Activated naive CD4-positive, alpha-beta T cell treated with anti-CD3 and anti-CD28 coated beads, Interleukin-2, amount 50 U/mL, for 24 hours (primary cell): ENCODE data around the gene RIC8B.
"Not testable (repeated sequence)": the region's sequence is repeated elsewhere in the genome, so short reads cannot be mapped to it uniquely, and the experiment has no call there.

Experiments
- H3K27ac Mint-ChIP-seq: one replicate; pipeline ENCODE4 v1.8.0; 2021; ENCODE audit warnings: mild to moderate bottlenecking, mixed read lengths
- H3K27me3 Mint-ChIP-seq: one replicate; pipeline ENCODE4 v1.8.0; 2021; ENCODE audit warnings: mixed read lengths
- H3K36me3 Mint-ChIP-seq: one replicate; pipeline ENCODE4 v1.8.0; 2021; ENCODE audit warnings: mixed read lengths
- H3K4me1 Mint-ChIP-seq: one replicate; pipeline ENCODE4 v1.8.0; 2021; ENCODE audit warnings: mixed read lengths
- H3K4me3 Mint-ChIP-seq: one replicate; pipeline ENCODE4 v1.8.0; 2021; ENCODE audit warnings: mild to moderate bottlenecking, mixed read lengths
- H3K9me3 Mint-ChIP-seq: one replicate; pipeline ENCODE4 v1.8.0; 2021; ENCODE audit warnings: mixed read lengths

The RIC8B gene

GRCh38 chr12:106913456-106913855, 139.0 kb downstream of the RIC8B start:
- no peaks in the 10 kb centered on the region for H3K36me3 Mint-ChIP-seq
- H3K4me3 Mint-ChIP-seq = no peak overlapping the region
- H3K9me3 Mint-ChIP-seq = no peaks in the 10 kb centered on the region
- H3K27ac Mint-ChIP-seq = no peak overlapping the region
- peaks cover 20% of the 10 kb centered on the region for H3K4me1 Mint-ChIP-seq
- peaks cover under 1% of the 10 kb centered on the region for H3K27me3 Mint-ChIP-seq

GRCh38 chr12:106914796-106915634, 140.5 kb downstream of the RIC8B start:
- H3K4me1 Mint-ChIP-seq = peaks cover 20% of the 10 kb centered on the region
- H3K27ac Mint-ChIP-seq = no peak overlapping the region
- no peak overlapping the region for H3K4me3 Mint-ChIP-seq
- H3K27me3 Mint-ChIP-seq = no peaks in the 10 kb centered on the region
- no peaks in the 10 kb centered on the region for H3K9me3 Mint-ChIP-seq
- no peaks in the 10 kb centered on the region for H3K36me3 Mint-ChIP-seq

- H3K27me3 Mint-ChIP-seq = no peaks in the 10 kb centered on the region
- H3K36me3 Mint-ChIP-seq = no peaks in the 10 kb centered on the region
- H3K27ac Mint-ChIP-seq = no peak overlapping the region
- peaks cover 15% of the 10 kb centered on the region for H3K4me1 Mint-ChIP-seq
- no peak overlapping the region for H3K4me3 Mint-ChIP-seq
- no peaks in the 10 kb centered on the region for H3K9me3 Mint-ChIP-seq
Observed at GRCh38 chr12:106915635-106916026, 141.1 kb downstream of the RIC8B start.

GRCh38 chr12:106917503-106917902, 143.0 kb downstream of the RIC8B start:
- Mint-ChIP-seq H3K27ac (no peak overlapping the region), H3K4me3 (no peak overlapping the region), H3K4me1 (peaks cover 14% of the 10 kb centered on the region), H3K27me3 (no peaks in the 10 kb centered on the region), H3K9me3 (no peaks in the 10 kb centered on the region), H3K36me3 (no peaks in the 10 kb centered on the region)

GRCh38 chr12:106918746-106919145, 144.3 kb downstream of the RIC8B start:
- Mint-ChIP-seq H3K4me3 (no peak overlapping the region), H3K36me3 (peaks cover 1% of the 10 kb centered on the region), H3K27ac (no peak overlapping the region), H3K9me3 (no peaks in the 10 kb centered on the region), H3K4me1 (peaks cover 14% of the 10 kb centered on the region), H3K27me3 (no peaks in the 10 kb centered on the region)

- H3K27ac Mint-ChIP-seq = no peak overlapping the region
- H3K4me1 Mint-ChIP-seq = peaks cover 9% of the 10 kb centered on the region
- H3K4me3 Mint-ChIP-seq = no peak overlapping the region
- no peaks in the 10 kb centered on the region for H3K27me3 Mint-ChIP-seq
- peaks cover 1% of the 10 kb centered on the region for H3K36me3 Mint-ChIP-seq
- peaks cover 6% of the 10 kb centered on the region for H3K9me3 Mint-ChIP-seq
Observed at GRCh38 chr12:106919910-106920544, 145.5 kb downstream of the RIC8B start.

- not testable (repeated sequence) for H3K4me3 Mint-ChIP-seq, H3K4me1 Mint-ChIP-seq, H3K36me3 Mint-ChIP-seq, H3K27ac Mint-ChIP-seq, H3K9me3 Mint-ChIP-seq, H3K27me3 Mint-ChIP-seq
Observed at GRCh38 chr12:106921976-106922375, 147.5 kb downstream of the RIC8B start.

- not testable (repeated sequence) for H3K27me3 Mint-ChIP-seq, H3K36me3 Mint-ChIP-seq, H3K4me3 Mint-ChIP-seq, H3K9me3 Mint-ChIP-seq, H3K27ac Mint-ChIP-seq, H3K4me1 Mint-ChIP-seq
Observed at GRCh38 chr12:106923594-106923993, 149.1 kb downstream of the RIC8B start.

- H3K36me3 Mint-ChIP-seq = peaks cover 1% of the 10 kb centered on the region
- H3K27me3 Mint-ChIP-seq = peaks cover 3% of the 10 kb centered on the region
- H3K4me3 Mint-ChIP-seq = no peak overlapping the region
- H3K9me3 Mint-ChIP-seq = peaks cover 6% of the 10 kb centered on the region
- H3K27ac Mint-ChIP-seq = no peak overlapping the region
- H3K4me1 Mint-ChIP-seq = no peaks in the 10 kb centered on the region
Observed at GRCh38 chr12:106924268-106924861, 149.9 kb downstream of the RIC8B start.

GRCh38 chr12:106926657-106927056, 152.2 kb downstream of the RIC8B start:
- Mint-ChIP-seq H3K27me3 (peaks cover 6% of the 10 kb centered on the region), H3K4me1 (no peaks in the 10 kb centered on the region), H3K36me3 (peaks cover 1% of the 10 kb centered on the region), H3K27ac (no peak overlapping the region), H3K9me3 (peaks cover 6% of the 10 kb centered on the region), H3K4me3 (no peak overlapping the region)

GRCh38 chr12:106934277-106934676, 159.8 kb downstream of the RIC8B start:
- Mint-ChIP-seq H3K27ac (peak overlapping the region; percentile 5), H3K4me1 (no peaks in the 10 kb centered on the region), H3K4me3 (no peak overlapping the region), H3K36me3 (no peaks in the 10 kb centered on the region), H3K9me3 (no peaks in the 10 kb centered on the region), H3K27me3 (peaks cover 7% of the 10 kb centered on the region)
